ENCODE results near the gene BACH2. TPM values are rescaled to one million over a fixed set of nuclear protein-coding genes. Genes with fewer than 3 reads are reported as not detected.

Gene BACH2
- total and polyA plus RNA-seq, 10 of the 15 experiments (the other 5 are each of a cell fraction or from before 2014, with no cell fraction given): 0.03 to 0.28 (median 0.04) TPM; not detected in 3

DNA sequence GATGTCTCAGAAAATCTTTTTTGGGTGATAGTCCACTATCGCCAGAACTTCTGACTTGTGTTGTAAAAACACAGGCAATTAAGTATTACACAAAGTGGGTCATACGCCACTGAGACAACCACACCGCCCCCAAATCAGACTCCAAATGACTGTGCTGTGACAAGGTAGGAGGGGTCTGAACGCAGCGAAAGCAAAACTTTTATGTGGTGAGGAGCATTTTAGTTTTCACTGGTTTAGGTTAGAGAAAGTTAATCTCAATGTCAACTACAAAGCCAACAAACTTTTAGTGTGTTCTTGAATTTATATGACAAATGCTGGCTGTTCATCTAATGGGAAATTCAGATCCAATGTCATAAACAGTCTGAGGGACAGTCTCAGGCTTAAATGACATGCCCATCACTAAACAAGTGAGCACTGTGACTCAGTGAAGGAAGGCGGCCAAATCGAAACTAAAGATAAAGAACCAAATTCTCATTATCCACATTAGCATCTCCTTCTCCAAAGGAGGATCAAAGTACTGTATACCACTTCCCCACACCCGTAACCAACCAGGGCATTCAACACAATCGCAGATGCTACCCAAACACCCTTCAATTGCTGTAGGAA, 215.7 kb downstream of the BACH2 start (continued):
- TF ChIP-seq, protein P1, sequence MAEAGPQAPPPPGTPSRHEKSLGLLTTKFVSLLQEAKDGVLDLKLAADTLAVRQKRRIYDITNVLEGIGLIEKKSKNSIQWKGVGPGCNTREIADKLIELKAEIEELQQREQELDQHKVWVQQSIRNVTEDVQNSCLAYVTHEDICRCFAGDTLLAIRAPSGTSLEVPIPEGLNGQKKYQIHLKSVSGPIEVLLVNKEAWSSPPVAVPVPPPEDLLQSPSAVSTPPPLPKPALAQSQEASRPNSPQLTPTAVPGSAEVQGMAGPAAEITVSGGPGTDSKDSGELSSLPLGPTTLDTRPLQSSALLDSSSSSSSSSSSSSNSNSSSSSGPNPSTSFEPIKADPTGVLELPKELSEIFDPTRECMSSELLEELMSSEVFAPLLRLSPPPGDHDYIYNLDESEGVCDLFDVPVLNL (IDR thresholded peaks at IDR 0.05; ENCODE audit: low read depth, low read length): no peak
- no peak for TF ChIP-seq SUZ12 (IDR thresholded peaks at IDR 0.05; ENCODE audit: unreplicated experiment)
- no peak for TF ChIP-seq ZSCAN29 (IDR thresholded peaks at IDR 0.05)
- TF ChIP-seq LARP7 (IDR thresholded peaks at IDR 0.05): no peak
- peak; percentile 85; the same call in 2 of the 3 replicates for TF ChIP-seq POU2F2 (IDR thresholded peaks at IDR 0.05; ENCODE audit: borderline replicate concordance, low read depth, low read length)
- no peak for TF ChIP-seq WRNIP1 (IDR thresholded peaks at IDR 0.05; ENCODE audit: borderline replicate concordance, low read depth, low read length)
- peak; percentile 95 for TF ChIP-seq IRF4 (IDR thresholded peaks at IDR 0.05; ENCODE audit: low read depth, low read length)
- TF ChIP-seq, protein P2, sequence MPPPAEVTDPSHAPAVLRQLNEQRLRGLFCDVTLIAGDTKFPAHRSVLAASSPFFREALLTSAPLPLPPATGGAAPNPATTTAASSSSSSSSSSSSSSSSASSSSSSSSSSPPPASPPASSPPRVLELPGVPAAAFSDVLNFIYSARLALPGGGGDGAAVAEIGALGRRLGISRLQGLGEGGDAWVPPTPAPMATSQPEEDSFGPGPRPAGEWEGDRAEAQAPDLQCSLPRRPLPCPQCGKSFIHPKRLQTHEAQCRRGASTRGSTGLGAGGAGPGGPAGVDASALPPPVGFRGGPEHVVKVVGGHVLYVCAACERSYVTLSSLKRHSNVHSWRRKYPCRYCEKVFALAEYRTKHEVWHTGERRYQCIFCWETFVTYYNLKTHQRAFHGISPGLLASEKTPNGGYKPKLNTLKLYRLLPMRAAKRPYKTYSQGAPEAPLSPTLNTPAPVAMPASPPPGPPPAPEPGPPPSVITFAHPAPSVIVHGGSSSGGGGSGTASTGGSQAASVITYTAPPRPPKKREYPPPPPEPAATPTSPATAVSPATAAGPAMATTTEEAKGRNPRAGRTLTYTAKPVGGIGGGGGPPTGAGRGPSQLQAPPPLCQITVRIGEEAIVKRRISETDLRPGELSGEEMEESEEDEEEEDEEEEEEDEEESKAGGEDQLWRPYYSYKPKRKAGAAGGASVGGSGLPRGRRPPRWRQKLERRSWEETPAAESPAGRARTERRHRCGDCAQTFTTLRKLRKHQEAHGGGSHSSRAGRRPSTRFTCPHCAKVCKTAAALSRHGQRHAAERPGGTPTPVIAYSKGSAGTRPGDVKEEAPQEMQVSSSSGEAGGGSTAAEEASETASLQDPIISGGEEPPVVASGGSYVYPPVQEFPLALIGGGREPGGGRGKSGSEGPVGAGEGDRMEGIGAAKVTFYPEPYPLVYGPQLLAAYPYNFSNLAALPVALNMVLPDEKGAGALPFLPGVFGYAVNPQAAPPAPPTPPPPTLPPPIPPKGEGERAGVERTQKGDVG (CRISPR knock-in tag; IDR thresholded peaks at IDR 0.05): no peak
- no peak for TF ChIP-seq ZNF274 (IDR thresholded peaks at IDR 0.05; ENCODE audit: insufficient read depth, insufficient read length)
- peak; percentile 94 for TF ChIP-seq MTA2 (IDR thresholded peaks at IDR 0.05; ENCODE audit: low read depth)
- TF ChIP-seq, protein P3, sequence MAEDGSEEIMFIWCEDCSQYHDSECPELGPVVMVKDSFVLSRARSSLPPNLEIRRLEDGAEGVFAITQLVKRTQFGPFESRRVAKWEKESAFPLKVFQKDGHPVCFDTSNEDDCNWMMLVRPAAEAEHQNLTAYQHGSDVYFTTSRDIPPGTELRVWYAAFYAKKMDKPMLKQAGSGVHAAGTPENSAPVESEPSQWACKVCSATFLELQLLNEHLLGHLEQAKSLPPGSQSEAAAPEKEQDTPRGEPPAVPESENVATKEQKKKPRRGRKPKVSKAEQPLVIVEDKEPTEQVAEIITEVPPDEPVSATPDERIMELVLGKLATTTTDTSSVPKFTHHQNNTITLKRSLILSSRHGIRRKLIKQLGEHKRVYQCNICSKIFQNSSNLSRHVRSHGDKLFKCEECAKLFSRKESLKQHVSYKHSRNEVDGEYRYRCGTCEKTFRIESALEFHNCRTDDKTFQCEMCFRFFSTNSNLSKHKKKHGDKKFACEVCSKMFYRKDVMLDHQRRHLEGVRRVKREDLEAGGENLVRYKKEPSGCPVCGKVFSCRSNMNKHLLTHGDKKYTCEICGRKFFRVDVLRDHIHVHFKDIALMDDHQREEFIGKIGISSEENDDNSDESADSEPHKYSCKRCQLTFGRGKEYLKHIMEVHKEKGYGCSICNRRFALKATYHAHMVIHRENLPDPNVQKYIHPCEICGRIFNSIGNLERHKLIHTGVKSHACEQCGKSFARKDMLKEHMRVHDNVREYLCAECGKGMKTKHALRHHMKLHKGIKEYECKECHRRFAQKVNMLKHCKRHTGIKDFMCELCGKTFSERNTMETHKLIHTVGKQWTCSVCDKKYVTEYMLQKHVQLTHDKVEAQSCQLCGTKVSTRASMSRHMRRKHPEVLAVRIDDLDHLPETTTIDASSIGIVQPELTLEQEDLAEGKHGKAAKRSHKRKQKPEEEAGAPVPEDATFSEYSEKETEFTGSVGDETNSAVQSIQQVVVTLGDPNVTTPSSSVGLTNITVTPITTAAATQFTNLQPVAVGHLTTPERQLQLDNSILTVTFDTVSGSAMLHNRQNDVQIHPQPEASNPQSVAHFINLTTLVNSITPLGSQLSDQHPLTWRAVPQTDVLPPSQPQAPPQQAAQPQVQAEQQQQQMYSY (CRISPR knock-in tag; IDR thresholded peaks at IDR 0.05): no peak
- TF ChIP-seq, protein P4, sequence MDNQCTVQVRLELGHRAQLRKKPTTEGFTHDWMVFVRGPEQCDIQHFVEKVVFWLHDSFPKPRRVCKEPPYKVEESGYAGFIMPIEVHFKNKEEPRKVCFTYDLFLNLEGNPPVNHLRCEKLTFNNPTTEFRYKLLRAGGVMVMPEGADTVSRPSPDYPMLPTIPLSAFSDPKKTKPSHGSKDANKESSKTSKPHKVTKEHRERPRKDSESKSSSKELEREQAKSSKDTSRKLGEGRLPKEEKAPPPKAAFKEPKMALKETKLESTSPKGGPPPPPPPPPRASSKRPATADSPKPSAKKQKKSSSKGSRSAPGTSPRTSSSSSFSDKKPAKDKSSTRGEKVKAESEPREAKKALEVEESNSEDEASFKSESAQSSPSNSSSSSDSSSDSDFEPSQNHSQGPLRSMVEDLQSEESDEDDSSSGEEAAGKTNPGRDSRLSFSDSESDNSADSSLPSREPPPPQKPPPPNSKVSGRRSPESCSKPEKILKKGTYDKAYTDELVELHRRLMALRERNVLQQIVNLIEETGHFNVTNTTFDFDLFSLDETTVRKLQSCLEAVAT (IDR thresholded peaks at IDR 0.05): 0 out of 2 replicates have a peak, but pooled peaks have one; percentile 29
- TF ChIP-seq, protein P5, sequence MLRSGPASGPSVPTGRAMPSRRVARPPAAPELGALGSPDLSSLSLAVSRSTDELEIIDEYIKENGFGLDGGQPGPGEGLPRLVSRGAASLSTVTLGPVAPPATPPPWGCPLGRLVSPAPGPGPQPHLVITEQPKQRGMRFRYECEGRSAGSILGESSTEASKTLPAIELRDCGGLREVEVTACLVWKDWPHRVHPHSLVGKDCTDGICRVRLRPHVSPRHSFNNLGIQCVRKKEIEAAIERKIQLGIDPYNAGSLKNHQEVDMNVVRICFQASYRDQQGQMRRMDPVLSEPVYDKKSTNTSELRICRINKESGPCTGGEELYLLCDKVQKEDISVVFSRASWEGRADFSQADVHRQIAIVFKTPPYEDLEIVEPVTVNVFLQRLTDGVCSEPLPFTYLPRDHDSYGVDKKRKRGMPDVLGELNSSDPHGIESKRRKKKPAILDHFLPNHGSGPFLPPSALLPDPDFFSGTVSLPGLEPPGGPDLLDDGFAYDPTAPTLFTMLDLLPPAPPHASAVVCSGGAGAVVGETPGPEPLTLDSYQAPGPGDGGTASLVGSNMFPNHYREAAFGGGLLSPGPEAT (IDR thresholded peaks at IDR 0.05; ENCODE audit: low read depth): peak; percentile 42; the same call in 1 of the 2 replicates
- TF ChIP-seq CREB1 (IDR thresholded peaks at IDR 0.05; ENCODE audit: low read depth): peak; percentile 72
- TF ChIP-seq SMARCA5 (IDR thresholded peaks at IDR 0.05): no peak
- TF ChIP-seq SMC3 (IDR thresholded peaks at IDR 0.05; ENCODE audit: borderline replicate concordance, low read length): no peak
- peak; percentile 30; the same call in 1 of the 2 replicates for TF ChIP-seq SPI1 (IDR thresholded peaks at IDR 0.05; ENCODE audit: borderline replicate concordance, insufficient read depth, low read depth, low read length)
- peak in 1 of 2 experiments; percentile 62; a peak in 1 of 3 replicates for TF ChIP-seq EGR1 (IDR thresholded peaks at IDR 0.05; ENCODE audit: borderline replicate concordance in 1 of 2, low read depth in 2 of 2, low read length in 2 of 2)
